Esophagus squamous epithelium (tissue), 4 donors: ENCODE data around the gene PARP15.

Experiments
- CTCF ChIP-seq, 6 experiments: fragments of 450-650 bp in 4 of 6; fragments of 200-600 bp in 2 of 6; sonication (generic) in 2 of 6; IDR thresholded peaks; one replicate each; pipeline ENCODE4 v1.5.1; 2016 to 2019; ENCODE audit warnings: antibody characterized with exemption in 6 of 6, mild to moderate bottlenecking in 4 of 6, moderate library complexity in 4 of 6
- POLR2A ChIP-seq, 4 donors: fragments of 450-650 bp; IDR thresholded peaks; one replicate each; pipeline ENCODE4 v1.6.1; 2017; ENCODE audit warnings: antibody characterized with exemption in 4 of 4, mild to moderate bottlenecking in 4 of 4, moderate library complexity in 3 of 4

- TF ChIP-seq CTCF (IDR thresholded peaks at IDR 0.05) (no peak), POLR2A (IDR thresholded peaks at IDR 0.05) (no peak)
These were observed 31.5 kb downstream of the PARP15 start for GRCh38 chr3:122608916-122609315.
